ENCODE results near the gene PACRG. TPM values are rescaled to one million over a fixed set of nuclear protein-coding genes. Genes with fewer than 3 reads are reported as not detected.

PACRG gene
- total and polyA plus RNA-seq, 2 experiments from 2014 or later, result 0.17 to 0.68 TPM

DNA sequence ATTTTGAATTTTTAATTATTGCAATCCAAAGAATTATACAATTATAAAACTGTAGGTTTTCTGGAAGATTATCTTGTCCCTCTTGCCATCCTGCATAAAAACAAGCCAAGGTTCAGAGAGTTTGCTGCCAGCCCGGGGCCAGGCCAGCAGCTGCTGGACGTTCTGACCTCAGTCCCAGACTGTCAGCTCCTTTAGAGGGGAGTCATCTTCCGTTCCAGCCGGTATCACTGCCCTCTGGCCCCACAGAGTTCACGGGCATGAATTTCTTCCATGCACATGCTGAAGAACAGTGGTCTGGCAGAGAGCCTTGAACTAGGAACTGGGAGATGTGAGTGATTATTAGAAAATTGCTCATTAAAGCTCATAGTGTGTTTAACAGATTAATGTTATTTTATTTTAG, 556.4 kb downstream of the PACRG start:
- H3K27me3 Mint-ChIP-seq (ENCODE audit: insufficient read depth, low read depth, poor library complexity), result peaks cover 5% of the 10 kb centered on the region
- H3K4me3 Mint-ChIP-seq, result no peak overlapping the region
- TF ChIP-seq ZNF331 (CRISPR knock-in tag; IDR thresholded peaks at IDR 0.05; ENCODE audit: low read depth), result no peak
- TF ChIP-seq ZNF114 (CRISPR knock-in tag; IDR thresholded peaks at IDR 0.05), result no peak
- no peak for TF ChIP-seq EZH2 (IDR thresholded peaks at IDR 0.05; ENCODE audit: low read depth, unreplicated experiment)
- TF ChIP-seq, protein P1, sequence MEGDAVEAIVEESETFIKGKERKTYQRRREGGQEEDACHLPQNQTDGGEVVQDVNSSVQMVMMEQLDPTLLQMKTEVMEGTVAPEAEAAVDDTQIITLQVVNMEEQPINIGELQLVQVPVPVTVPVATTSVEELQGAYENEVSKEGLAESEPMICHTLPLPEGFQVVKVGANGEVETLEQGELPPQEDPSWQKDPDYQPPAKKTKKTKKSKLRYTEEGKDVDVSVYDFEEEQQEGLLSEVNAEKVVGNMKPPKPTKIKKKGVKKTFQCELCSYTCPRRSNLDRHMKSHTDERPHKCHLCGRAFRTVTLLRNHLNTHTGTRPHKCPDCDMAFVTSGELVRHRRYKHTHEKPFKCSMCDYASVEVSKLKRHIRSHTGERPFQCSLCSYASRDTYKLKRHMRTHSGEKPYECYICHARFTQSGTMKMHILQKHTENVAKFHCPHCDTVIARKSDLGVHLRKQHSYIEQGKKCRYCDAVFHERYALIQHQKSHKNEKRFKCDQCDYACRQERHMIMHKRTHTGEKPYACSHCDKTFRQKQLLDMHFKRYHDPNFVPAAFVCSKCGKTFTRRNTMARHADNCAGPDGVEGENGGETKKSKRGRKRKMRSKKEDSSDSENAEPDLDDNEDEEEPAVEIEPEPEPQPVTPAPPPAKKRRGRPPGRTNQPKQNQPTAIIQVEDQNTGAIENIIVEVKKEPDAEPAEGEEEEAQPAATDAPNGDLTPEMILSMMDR (conservative IDR thresholded peaks at IDR 0.05; ENCODE audit: low read depth in 2 of 2), result no peak
- TF ChIP-seq JUNB (IDR thresholded peaks at IDR 0.05; ENCODE audit: unreplicated experiment), result no peak
- TF ChIP-seq, protein P2, sequence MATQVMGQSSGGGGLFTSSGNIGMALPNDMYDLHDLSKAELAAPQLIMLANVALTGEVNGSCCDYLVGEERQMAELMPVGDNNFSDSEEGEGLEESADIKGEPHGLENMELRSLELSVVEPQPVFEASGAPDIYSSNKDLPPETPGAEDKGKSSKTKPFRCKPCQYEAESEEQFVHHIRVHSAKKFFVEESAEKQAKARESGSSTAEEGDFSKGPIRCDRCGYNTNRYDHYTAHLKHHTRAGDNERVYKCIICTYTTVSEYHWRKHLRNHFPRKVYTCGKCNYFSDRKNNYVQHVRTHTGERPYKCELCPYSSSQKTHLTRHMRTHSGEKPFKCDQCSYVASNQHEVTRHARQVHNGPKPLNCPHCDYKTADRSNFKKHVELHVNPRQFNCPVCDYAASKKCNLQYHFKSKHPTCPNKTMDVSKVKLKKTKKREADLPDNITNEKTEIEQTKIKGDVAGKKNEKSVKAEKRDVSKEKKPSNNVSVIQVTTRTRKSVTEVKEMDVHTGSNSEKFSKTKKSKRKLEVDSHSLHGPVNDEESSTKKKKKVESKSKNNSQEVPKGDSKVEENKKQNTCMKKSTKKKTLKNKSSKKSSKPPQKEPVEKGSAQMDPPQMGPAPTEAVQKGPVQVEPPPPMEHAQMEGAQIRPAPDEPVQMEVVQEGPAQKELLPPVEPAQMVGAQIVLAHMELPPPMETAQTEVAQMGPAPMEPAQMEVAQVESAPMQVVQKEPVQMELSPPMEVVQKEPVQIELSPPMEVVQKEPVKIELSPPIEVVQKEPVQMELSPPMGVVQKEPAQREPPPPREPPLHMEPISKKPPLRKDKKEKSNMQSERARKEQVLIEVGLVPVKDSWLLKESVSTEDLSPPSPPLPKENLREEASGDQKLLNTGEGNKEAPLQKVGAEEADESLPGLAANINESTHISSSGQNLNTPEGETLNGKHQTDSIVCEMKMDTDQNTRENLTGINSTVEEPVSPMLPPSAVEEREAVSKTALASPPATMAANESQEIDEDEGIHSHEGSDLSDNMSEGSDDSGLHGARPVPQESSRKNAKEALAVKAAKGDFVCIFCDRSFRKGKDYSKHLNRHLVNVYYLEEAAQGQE (IDR thresholded peaks at IDR 0.05; ENCODE audit: unreplicated experiment), result no peak
- no peak for TF ChIP-seq STAT1 (IDR thresholded peaks at IDR 0.05; ENCODE audit: unreplicated experiment)
- Histone ChIP-seq H3K79me2 (replicated peaks; ENCODE audit: insufficient read depth) (no peaks in the 10 kb centered on the region), H2AFZ (no peak overlapping the region), H3K4me1 (ENCODE audit: insufficient read depth) (no peaks in the 10 kb centered on the region), H4K20me1 (replicated peaks; ENCODE audit: insufficient read depth) (no peaks in the 10 kb centered on the region), H3K27ac (ENCODE audit: low read depth) (no peak overlapping the region), H3K9me2 (ENCODE audit: insufficient read depth) (no peaks in the 10 kb centered on the region), H3K4me3 (no peak overlapping the region), H3F3A (replicated peaks; ENCODE audit: low read depth) (no peaks in the 10 kb centered on the region), H3K27me3 (ENCODE audit: insufficient read depth) (no peaks in the 10 kb centered on the region), H3K4me2 (no peak overlapping the region), H3K36me3 (ENCODE audit: insufficient read depth) (no peaks in the 10 kb centered on the region)
- no peaks in the 10 kb centered on the region; the same call in 1 of the 3 replicates for H3K9me3 Mint-ChIP-seq
- no peak for DNase-seq (ENCODE audit: low spot score)
- H3K27ac Mint-ChIP-seq, result no peak overlapping the region
- H3K4me1 Mint-ChIP-seq, result 0 out of 3 replicates have a peak, but pooled peaks cover 4% of the 10 kb centered on the region
- no peaks in the 10 kb centered on the region for H3K36me3 Mint-ChIP-seq (ENCODE audit: low read depth)
- ATAC-seq, result no peak

DNA sequence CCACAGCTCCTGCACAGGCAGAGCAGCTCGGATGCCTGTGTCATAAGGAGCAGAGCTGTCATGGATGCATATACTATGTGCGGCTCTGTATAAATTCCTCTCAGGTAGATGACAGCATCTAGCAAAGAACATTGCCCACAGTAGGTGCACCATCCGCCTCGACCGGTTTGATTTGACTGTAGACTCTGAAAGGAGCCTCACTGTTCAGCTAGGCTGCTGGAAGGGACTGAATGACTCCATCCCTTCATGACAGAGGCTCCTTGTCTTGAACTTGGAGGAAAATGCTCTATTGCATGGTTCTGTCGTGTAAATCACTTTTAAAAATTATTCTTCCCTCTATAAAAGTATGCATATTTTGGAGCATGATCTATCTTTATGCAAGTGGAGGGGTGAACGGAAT, 557.9 kb downstream of the PACRG start:
- ATAC-seq, result no peak; the same call in 2 of the 3 replicates
- H2AFZ ChIP-seq, result no peak overlapping the region
- TF ChIP-seq ZNF331 (CRISPR knock-in tag; IDR thresholded peaks at IDR 0.05; ENCODE audit: low read depth) (no peak), EZH2phosphoT487 (IDR thresholded peaks at IDR 0.05; ENCODE audit: unreplicated experiment) (no peak), POLR2AphosphoS5 (IDR thresholded peaks at IDR 0.05; ENCODE audit: low read depth) (no peak), STAT1 (IDR thresholded peaks at IDR 0.05; ENCODE audit: unreplicated experiment) (no peak), NANOG (IDR thresholded peaks at IDR 0.05; ENCODE audit: borderline replicate concordance) (no peak), EZH2 (IDR thresholded peaks at IDR 0.05; ENCODE audit: low read depth, unreplicated experiment) (no peak)
- TF ChIP-seq, protein P2 (IDR thresholded peaks at IDR 0.05; ENCODE audit: unreplicated experiment), result no peak

More for the DNA sequence above, 557.9 kb downstream of the PACRG start:
- H3K9me2 ChIP-seq (ENCODE audit: insufficient read depth), result no peaks in the 10 kb centered on the region
- H3K36me3 Mint-ChIP-seq (ENCODE audit: low read depth), result no peaks in the 10 kb centered on the region
- H3F3A ChIP-seq (replicated peaks; ENCODE audit: low read depth), result no peaks in the 10 kb centered on the region
- H3K27ac Mint-ChIP-seq, result no peak overlapping the region
- H3K4me3 ChIP-seq, result no peak overlapping the region
- DNase-seq (ENCODE audit: low spot score), result no peak
- H3K4me2 ChIP-seq, result no peak overlapping the region
- H3K9me3 Mint-ChIP-seq, result peaks cover 3% of the 10 kb centered on the region; the same call in 2 of the 3 replicates
- H3K27me3 ChIP-seq (ENCODE audit: insufficient read depth), result no peaks in the 10 kb centered on the region
- 0 out of 3 replicates have a peak, but pooled peaks cover 4% of the 10 kb centered on the region for H3K4me1 Mint-ChIP-seq
- no peaks in the 10 kb centered on the region for H3K79me2 ChIP-seq (replicated peaks; ENCODE audit: insufficient read depth)
- H4K20me1 ChIP-seq (replicated peaks; ENCODE audit: insufficient read depth), result no peaks in the 10 kb centered on the region
- H3K27me3 Mint-ChIP-seq (ENCODE audit: insufficient read depth, low read depth, poor library complexity), result peaks cover 8% of the 10 kb centered on the region
- no peak overlapping the region for H3K27ac ChIP-seq (ENCODE audit: low read depth)
- no peaks in the 10 kb centered on the region for H3K4me1 ChIP-seq (ENCODE audit: insufficient read depth)
- no peaks in the 10 kb centered on the region for H3K36me3 ChIP-seq (ENCODE audit: insufficient read depth)
- H3K4me3 Mint-ChIP-seq, result no peak overlapping the region
